HG03097 (cell line): ENCODE data around the gene COL11A1.
"Not testable (repeated sequence)": the region's sequence is repeated elsewhere in the genome, so short reads cannot be mapped to it uniquely, and the experiment has no call there.

Experiments used
- ATAC-seq: cut with Tn5 transposase; IDR thresholded peaks from one replicate; pipeline ENCODE4 v1.9.1; 2021; ENCODE audit not compliant: unreplicated experiment, low FRiP score

The COL11A1 gene

DNA sequence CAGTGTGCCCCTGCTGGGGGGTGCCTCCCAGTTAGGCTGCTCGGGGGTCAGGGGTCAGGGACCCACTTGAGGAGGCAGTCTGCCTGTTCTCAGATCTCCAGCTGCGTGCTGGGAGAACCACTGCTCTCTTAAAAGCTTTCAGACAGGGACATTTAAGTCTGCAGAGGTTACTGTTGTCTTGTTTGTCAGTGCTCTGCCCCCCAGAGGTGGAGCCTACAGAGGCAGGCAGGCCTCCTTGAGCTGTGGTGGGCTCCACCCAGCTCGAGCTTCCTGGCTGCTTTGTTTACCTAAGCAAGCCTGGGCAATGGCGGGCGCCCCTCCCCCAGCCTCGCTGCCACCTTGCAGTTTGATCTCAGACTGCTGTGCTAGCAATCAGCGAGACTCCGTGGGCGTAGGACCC lies 175.0 kb downstream of the COL11A1 start:
- not testable (repeated sequence) for ATAC-seq

GRCh38 chr1:102919659-102920058 lies 188.7 kb downstream of the COL11A1 start:
- ATAC-seq = no peak

- ATAC-seq = no peak
These were observed 206.3 kb downstream of the COL11A1 start for GRCh38 chr1:102901996-102902395.

DNA sequence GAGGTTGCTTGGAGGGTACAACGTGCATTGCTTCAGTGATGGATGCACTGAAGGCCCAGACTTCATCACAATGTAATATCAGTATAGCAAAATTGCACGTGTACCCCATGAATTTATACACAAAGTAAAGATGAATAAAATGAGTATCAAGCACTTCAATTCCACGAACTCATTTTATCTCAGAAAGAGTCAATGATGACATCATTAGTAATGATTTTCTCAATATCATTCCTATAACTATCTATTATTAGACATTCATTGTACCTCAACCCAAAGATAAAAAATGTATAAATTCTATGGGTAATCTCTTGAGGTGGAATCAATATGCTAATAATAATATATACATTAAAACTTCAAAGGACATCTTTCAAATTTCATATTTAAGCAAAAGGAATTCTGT lies 208.4 kb downstream of the COL11A1 start:
- ATAC-seq = no peak

DNA sequence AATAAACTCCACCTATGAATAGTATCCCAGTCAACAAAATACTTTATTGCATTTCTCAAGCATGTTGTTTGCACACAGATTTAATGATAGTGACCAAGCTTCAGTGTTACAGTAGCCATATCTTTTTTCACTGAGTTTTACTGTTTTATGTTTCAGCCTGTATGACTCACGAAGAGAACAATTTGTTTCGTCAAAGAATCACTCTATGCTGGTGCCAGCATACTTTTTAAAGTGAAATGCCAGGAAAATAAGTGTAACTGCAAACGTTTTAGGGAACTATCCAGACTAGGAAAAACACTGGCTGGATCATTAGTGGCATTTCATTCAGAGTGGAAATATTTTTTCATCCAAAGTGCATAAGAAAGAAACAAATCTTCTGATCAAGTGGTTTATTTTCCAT lies 210.8 kb downstream of the COL11A1 start:
- no peak for ATAC-seq

GRCh38 chr1:102896771-102897170 lies 211.6 kb downstream of the COL11A1 start:
- no peak for ATAC-seq

GRCh38 chr1:102896286-102896685 lies 212.0 kb downstream of the COL11A1 start:
- no peak for ATAC-seq

- ATAC-seq = no peak
These were observed 216.3 kb downstream of the COL11A1 start for GRCh38 chr1:102891868-102892625.

GRCh38 chr1:102886638-102887037 lies 221.7 kb downstream of the COL11A1 start:
- no peak for ATAC-seq

DNA sequence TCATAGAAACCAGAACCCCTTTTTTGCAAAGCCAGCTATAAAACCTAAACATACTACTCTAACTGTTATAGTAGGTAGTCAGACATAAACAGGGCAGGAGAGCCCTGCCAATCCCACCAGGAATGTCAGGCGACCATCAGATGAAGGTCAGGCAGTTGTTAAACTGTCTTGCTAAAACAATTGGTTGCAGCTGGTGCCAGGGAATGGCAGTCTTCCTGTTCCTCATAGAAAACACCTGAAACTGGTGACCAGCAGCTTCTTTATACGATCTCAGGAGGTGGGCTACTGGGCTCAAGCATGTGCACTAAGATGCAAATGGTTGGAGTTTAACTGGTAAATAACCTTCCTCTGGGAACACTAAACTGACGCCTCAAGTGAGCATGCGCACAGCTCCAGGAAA lies 224.1 kb downstream of the COL11A1 start:
- no peak for ATAC-seq

DNA sequence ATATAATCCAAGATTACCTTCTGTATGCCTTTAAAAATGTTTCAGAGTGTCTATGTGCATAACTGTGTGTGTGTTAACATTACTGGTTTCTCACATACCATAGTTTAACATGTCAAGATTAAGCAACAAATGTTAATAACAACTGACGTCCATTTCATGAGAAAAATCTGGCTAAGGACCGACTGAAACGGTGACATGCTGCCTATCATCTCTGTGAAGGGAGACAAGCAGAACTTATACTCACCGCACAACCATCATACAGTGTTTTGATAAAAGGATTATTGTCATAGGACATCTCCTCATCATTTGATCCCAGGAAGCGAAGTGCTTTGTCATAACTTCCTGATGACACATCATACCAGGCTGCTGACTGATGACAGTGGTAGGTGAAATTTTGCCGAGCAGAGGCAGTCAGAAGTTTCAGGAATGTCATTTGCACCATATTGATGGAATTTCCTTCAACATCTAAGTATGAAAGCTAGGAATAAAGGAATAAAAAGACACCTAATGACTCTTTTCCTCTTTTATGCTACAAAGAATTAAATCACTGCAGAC lies 228.8 kb downstream of the COL11A1 start:
- ATAC-seq = no peak

DNA sequence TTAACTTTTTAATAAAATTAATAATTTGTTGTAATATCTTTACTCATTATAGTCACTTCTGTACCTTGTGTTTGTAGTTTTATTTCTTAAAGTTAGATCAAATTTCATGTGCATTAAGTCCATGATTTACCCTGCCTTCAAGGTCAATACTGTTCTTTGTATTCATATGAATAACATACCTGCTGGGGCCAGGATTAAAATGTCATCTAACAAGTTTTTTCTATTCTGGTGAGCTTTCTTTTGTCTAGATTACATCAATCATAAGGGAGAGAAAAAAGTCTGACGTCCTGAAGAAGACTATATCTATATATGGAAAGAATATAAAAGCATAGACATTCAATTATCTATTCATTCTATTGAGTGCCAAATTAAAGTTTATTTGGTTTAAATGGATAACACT lies 232.6 kb downstream of the COL11A1 start:
- no peak for ATAC-seq

- ATAC-seq = no peak
These were observed 235.8 kb downstream of the COL11A1 start for GRCh38 chr1:102872526-102872925.

DNA sequence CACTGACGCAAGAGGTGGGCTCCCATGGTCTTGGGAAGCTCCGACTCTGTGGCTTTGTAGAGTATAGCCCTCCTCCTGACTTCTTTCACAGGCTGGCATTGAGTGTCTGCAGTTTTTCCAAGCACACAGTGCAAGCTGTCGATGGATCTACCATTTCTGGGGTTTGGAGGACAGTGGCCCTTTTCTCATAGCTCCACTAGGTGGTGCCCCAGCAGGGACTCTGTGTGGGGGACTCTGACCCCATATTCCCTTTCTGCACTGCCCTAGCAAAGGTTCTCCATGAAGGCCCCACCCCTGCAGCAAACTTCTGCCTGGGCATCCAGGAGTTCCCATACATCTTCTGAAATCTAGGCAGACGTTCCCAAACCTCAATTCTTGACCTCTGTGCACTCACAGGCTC lies 236.2 kb downstream of the COL11A1 start:
- ATAC-seq = no peak

- no peak for ATAC-seq
These were observed 244.6 kb downstream of the COL11A1 start for GRCh38 chr1:102863704-102864103.

DNA sequence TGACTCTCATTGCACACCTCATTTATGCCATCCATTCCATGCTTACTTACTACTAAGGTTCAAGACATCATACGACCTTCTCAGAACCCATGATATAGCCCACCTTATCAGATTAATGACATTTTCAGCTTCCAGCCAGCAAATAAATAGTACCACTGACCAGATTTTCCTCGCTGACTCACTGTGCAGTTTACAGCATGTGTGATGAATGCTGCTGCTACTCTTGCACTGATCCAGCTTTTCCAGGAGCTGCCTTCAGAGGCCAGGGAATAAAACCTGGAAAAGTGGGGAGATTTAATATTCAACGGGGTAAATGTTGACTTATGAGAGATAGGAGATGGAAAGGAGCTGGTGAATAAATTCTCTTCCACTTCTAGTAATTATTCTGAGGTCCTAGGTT lies 247.1 kb downstream of the COL11A1 start:
- ATAC-seq = no peak

DNA sequence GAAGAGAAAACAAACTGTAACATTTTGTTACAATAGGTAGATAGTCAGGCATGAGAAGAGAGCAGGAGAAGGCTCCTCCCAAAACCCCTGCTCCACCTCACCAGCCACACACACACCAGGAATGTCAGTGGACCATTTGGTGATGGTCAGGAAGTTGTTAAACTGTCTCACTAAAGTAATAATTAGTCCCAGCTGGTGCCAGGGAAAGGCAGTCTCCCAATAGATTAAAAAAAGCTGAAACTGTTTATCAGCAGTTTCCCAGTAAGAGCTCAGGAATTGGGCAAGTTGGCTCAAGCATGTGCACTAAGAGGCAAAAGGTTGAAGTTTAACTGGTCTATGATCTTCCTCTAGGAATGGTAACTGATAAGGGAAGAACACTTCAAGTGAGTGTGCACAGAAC lies 249.6 kb downstream of the COL11A1 start:
- no peak for ATAC-seq

- no peak for ATAC-seq
These were observed 251.1 kb downstream of the COL11A1 start for GRCh38 chr1:102857251-102857650.

DNA sequence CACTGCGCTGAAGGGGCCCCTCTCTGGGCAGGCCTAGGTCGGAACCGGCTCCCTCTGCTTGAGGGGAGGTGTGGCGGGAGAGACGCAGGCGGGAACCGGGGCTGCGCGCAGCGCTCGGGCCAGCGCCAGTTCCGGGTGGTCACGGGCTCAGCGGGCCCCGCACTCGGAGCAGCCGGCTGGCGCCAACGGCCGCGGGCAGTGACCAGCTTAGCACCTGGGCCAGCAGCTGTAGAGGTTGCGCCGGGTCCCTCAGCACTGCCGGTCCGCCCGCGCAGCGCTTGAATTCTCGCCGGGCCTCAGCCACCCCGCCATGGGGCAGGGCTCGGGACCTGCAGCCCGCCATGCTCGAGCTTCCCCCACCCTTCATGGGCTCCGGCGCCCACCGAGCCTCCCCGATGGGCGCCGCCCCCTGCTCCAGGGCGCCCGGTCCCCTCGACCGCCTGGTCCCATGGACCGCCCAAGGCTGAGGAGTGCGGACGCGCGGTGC lies 254.6 kb downstream of the COL11A1 start:
- no peak for ATAC-seq

- ATAC-seq = no peak
These were observed 255.2 kb downstream of the COL11A1 start for GRCh38 chr1:102853136-102853535.

DNA sequence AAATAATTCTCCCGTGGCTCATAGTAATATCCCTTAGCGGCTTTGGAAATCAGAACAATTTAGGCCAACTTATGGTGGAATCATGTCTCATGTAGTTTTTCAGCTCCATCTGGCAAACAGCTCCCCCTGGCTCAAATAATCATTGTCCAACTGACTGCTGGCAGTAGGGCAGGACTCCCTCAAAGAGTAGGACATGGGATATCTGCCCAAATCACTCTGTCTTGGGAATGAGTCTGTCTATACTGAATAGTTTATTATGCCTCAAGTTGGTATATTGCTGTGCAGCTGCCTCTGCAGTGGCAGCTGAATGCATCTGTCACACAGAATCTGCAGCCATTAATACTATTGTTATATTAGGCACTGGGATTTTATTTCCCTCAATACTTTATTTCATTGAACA lies 255.7 kb downstream of the COL11A1 start:
- no peak for ATAC-seq

GRCh38 chr1:102851616-102852015 lies 256.7 kb downstream of the COL11A1 start:
- no peak for ATAC-seq
